ENCODE data around the gene PALLD. TPM values are rescaled to one million over a fixed set of nuclear protein-coding genes. Genes with fewer than 3 reads are reported as not detected.

The PALLD gene
- polyA plus RNA-seq, 1 donor from 2014 or later = 20.5 TPM

DNA sequence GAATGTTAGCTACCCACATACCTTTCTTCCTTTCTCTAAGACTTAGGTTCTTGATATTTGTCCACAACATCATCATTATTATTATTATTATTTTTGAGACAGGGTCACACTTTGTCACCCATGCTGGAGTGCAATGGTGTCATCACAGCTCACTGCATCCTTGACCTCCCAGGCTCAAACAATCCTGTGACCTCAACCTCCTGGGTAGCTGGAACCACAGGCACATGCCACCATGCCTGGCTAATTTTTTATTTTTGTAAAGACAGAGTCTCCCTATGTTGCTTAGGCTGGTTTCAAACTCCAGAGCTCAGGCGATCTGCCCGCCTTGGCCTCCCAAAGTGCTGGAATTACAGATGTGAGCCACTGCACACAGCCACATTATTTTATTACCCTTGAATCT is 394.2 kb downstream of the PALLD start:
- no peaks in the 10 kb centered on the region for H3K9me2 ChIP-seq (ENCODE audit: insufficient read depth, low read length)
- no peaks in the 10 kb centered on the region for H4K20me1 ChIP-seq (ENCODE audit: insufficient read depth)
- H3K9ac ChIP-seq (ENCODE audit: low read length) = no peak overlapping the region
- no peak overlapping the region for H3K4me3 ChIP-seq (ENCODE audit: low read length)
- TF ChIP-seq, protein P1, sequence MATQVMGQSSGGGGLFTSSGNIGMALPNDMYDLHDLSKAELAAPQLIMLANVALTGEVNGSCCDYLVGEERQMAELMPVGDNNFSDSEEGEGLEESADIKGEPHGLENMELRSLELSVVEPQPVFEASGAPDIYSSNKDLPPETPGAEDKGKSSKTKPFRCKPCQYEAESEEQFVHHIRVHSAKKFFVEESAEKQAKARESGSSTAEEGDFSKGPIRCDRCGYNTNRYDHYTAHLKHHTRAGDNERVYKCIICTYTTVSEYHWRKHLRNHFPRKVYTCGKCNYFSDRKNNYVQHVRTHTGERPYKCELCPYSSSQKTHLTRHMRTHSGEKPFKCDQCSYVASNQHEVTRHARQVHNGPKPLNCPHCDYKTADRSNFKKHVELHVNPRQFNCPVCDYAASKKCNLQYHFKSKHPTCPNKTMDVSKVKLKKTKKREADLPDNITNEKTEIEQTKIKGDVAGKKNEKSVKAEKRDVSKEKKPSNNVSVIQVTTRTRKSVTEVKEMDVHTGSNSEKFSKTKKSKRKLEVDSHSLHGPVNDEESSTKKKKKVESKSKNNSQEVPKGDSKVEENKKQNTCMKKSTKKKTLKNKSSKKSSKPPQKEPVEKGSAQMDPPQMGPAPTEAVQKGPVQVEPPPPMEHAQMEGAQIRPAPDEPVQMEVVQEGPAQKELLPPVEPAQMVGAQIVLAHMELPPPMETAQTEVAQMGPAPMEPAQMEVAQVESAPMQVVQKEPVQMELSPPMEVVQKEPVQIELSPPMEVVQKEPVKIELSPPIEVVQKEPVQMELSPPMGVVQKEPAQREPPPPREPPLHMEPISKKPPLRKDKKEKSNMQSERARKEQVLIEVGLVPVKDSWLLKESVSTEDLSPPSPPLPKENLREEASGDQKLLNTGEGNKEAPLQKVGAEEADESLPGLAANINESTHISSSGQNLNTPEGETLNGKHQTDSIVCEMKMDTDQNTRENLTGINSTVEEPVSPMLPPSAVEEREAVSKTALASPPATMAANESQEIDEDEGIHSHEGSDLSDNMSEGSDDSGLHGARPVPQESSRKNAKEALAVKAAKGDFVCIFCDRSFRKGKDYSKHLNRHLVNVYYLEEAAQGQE (IDR thresholded peaks at IDR 0.05; ENCODE audit: borderline replicate concordance) = no peak
- no peak for TF ChIP-seq EZH2 (IDR thresholded peaks at IDR 0.05; ENCODE audit: borderline replicate concordance, insufficient read depth, low read length, poor library complexity, severe bottlenecking)
- H3K79me2 ChIP-seq (replicated peaks; ENCODE audit: insufficient read depth, low read length) = no peaks in the 10 kb centered on the region
- H3K27ac ChIP-seq (ENCODE audit: low read length) = no peak overlapping the region
- no peaks in the 10 kb centered on the region for H3F3A ChIP-seq (ENCODE audit: insufficient read depth, low read length, poor library complexity, severe bottlenecking)
- no peaks in the 10 kb centered on the region for H3K9me3 ChIP-seq (ENCODE audit: low read length)
- H3K36me3 ChIP-seq (ENCODE audit: insufficient read depth, low read length) = peaks cover 5% of the 10 kb centered on the region
- no peaks in the 10 kb centered on the region for H3K27me3 ChIP-seq (ENCODE audit: insufficient read depth, low read depth, low read length)
- no peak overlapping the region for H3K4me2 ChIP-seq (ENCODE audit: low read length)
- H2AFZ ChIP-seq (ENCODE audit: low read depth, low read length) = no peak overlapping the region

DNA sequence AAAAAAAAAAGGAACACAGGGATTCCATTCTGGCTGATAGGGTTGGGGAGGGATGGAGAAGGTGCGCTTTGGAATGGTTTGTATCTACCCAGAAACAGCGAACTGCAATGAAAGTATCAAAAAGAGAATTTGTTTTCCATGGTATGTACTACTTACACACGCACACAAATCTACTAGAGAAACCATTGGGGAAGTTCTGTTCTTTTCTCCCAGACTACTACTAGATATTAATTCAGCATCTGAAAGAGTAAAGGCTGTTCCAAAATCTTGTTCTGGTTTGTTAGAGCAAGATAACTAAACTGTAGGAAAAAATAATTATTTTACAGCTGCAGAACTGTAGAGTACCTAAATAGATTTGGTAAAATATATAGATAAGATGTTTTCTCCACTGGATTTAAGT is 394.8 kb downstream of the PALLD start:
- Histone ChIP-seq H3K36me3 (ENCODE audit: insufficient read depth, low read length) (peaks cover 5% of the 10 kb centered on the region), H3K4me2 (ENCODE audit: low read length) (no peak overlapping the region), H3K27ac (ENCODE audit: low read length) (no peak overlapping the region), H3K79me2 (replicated peaks; ENCODE audit: insufficient read depth, low read length) (no peaks in the 10 kb centered on the region), H3K9me2 (ENCODE audit: insufficient read depth, low read length) (no peaks in the 10 kb centered on the region), H4K20me1 (ENCODE audit: insufficient read depth) (no peaks in the 10 kb centered on the region), H3K9ac (ENCODE audit: low read length) (no peak overlapping the region), H3K27me3 (ENCODE audit: insufficient read depth, low read depth, low read length) (no peaks in the 10 kb centered on the region), H3K4me3 (ENCODE audit: low read length) (no peak overlapping the region), H3F3A (ENCODE audit: insufficient read depth, low read length, poor library complexity, severe bottlenecking) (no peaks in the 10 kb centered on the region), H3K9me3 (ENCODE audit: low read length) (no peaks in the 10 kb centered on the region), H2AFZ (ENCODE audit: low read depth, low read length) (no peak overlapping the region)
- TF ChIP-seq TAF1 (IDR thresholded peaks at IDR 0.05; ENCODE audit: low read depth) (no peak), POLR2AphosphoS5 (IDR thresholded peaks at IDR 0.05) (no peak), EP300 (conservative IDR thresholded peaks at IDR 0.05; ENCODE audit: poor library complexity, severe bottlenecking) (no peak), SMC3 (conservative IDR thresholded peaks at IDR 0.05; ENCODE audit: poor library complexity) (no peak), EZH2 (IDR thresholded peaks at IDR 0.05; ENCODE audit: borderline replicate concordance, insufficient read depth, low read length, poor library complexity, severe bottlenecking) (no peak), MXI1 (conservative IDR thresholded peaks at IDR 0.05; ENCODE audit: poor library complexity, severe bottlenecking) (no peak), RAD21 (conservative IDR thresholded peaks at IDR 0.05) (no peak)
- TF ChIP-seq, protein P2, sequence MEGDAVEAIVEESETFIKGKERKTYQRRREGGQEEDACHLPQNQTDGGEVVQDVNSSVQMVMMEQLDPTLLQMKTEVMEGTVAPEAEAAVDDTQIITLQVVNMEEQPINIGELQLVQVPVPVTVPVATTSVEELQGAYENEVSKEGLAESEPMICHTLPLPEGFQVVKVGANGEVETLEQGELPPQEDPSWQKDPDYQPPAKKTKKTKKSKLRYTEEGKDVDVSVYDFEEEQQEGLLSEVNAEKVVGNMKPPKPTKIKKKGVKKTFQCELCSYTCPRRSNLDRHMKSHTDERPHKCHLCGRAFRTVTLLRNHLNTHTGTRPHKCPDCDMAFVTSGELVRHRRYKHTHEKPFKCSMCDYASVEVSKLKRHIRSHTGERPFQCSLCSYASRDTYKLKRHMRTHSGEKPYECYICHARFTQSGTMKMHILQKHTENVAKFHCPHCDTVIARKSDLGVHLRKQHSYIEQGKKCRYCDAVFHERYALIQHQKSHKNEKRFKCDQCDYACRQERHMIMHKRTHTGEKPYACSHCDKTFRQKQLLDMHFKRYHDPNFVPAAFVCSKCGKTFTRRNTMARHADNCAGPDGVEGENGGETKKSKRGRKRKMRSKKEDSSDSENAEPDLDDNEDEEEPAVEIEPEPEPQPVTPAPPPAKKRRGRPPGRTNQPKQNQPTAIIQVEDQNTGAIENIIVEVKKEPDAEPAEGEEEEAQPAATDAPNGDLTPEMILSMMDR (IDR thresholded peaks at IDR 0.05; ENCODE audit: poor library complexity, severe bottlenecking) = no peak
- TF ChIP-seq, protein P1 (IDR thresholded peaks at IDR 0.05; ENCODE audit: borderline replicate concordance) = no peak
